Upper lobe of right lung (tissue), 1 donor: ENCODE measurements around the gene E2F4. TPM values are rescaled to one million over a fixed set of nuclear protein-coding genes. Genes with fewer than 3 reads are reported as not detected.

Source experiments
- ATAC-seq: fragments of 200-7000 bp; cut with Tn5 transposase; one replicate; pipeline ENCODE4 v1.9.1; 2020; ENCODE audit warnings: mild to moderate bottlenecking, moderate library complexity
- DNase-seq: peaks from one replicate; pipeline ENCODE4 v3.0.0-alpha.2; 2020
- H3K27ac ChIP-seq: fragments of 200-600 bp; one replicate; pipeline ENCODE4 v1.8.0; 2022
- H3K27me3 ChIP-seq: fragments of 200-600 bp; one replicate; pipeline ENCODE4 v1.8.0; 2022; ENCODE audit warnings: mild to moderate bottlenecking
- H3K36me3 ChIP-seq: fragments of 200-600 bp; one replicate; pipeline ENCODE4 v1.8.0; 2022
- H3K4me1 ChIP-seq: fragments of 200-600 bp; one replicate; pipeline ENCODE4 v1.8.0; 2022
- H3K4me3 ChIP-seq: fragments of 200-600 bp; one replicate; pipeline ENCODE4 v1.8.0; 2022; ENCODE audit warnings: mild to moderate bottlenecking
- H3K9me3 ChIP-seq: fragments of 200-600 bp; one replicate; pipeline ENCODE4 v1.8.0; 2022
- intact Hi-C: fragments of 100-400 bp; cut with DNase I; formaldehyde crosslinking; loops from one replicate; pipeline ENCODE4 v1.11.0; 2022
- total RNA-seq: library from RNA; stranded (reverse); fragmentation: NEBNext Ultra II Directional; extraction: Animal tissue kit (Norgen Biotek cat#: 25700); gene quantifications from one replicate; pipeline ENCODE4 v1.2.1, GENCODE V29; 2021
- TF ChIP-seq, protein P1 (sequence below): fragments of 200-600 bp; IDR thresholded peaks from one replicate; pipeline ENCODE4 v1.8.0; 2022; ENCODE audit warnings: antibody characterized with exemption
- donor health status: DM: no; HTN: yes; CAD: no; lungs with severe emphysema.

E2F4 gene
- total RNA-seq, 1 donor from 2014 or later = 68.2 TPM

DNA sequence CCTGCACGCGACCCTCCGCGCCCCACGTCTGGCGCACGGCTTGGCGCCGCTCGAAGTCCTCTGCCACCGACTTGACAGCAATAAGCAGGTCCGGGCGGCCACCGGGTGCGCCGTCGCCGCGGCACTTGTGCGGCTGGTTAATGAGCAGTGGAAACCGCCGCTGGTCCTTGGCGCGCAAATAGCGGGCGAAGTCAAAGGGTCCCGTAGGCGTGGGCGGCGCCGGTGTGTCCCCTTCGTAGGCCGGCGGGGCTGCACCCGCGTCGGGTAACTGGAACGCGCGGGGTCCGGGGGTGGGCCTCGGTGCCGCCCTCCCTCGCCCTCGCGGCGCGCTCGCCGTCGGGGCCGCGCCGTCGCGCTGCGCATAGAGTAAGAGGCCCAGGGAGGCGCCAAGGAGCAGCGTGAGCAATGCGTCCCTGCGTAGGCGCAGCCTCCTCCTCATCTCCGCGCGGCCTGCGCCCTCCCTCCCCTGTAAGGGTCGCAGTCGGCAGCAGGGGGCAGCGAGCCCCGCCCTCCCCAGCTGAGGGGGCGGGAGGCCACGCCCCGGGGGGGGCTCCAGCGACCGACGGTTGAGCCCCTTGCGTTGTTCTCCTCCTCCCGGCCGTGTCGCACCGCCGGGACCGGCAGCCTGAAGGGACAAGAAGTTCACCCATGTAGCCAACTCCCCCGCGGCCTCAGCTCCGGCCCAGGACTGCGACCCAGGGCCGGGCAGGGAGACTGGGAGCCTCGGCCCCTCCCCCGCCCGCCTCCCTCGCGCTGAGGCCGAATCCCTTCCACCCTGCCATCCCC is 41.7 kb upstream of the E2F4 start:
- peak; percentile 70 for ATAC-seq
- intact Hi-C loops = loop anchor here (10.0 kb wide), 1 partner anchor 175 kb away; no protein-coding TSS in a partner anchor
- no peaks in the 10 kb centered on the region for H3K9me3 ChIP-seq
- DNase-seq = peak; percentile 82
- peaks cover 33% of the 10 kb centered on the region for H3K36me3 ChIP-seq
- peaks cover 7% of the 10 kb centered on the region for H3K4me1 ChIP-seq
- H3K4me3 ChIP-seq = peak overlapping the region; percentile 75
- peak overlapping the region; percentile 83 for H3K27ac ChIP-seq
- TF ChIP-seq, protein P1, sequence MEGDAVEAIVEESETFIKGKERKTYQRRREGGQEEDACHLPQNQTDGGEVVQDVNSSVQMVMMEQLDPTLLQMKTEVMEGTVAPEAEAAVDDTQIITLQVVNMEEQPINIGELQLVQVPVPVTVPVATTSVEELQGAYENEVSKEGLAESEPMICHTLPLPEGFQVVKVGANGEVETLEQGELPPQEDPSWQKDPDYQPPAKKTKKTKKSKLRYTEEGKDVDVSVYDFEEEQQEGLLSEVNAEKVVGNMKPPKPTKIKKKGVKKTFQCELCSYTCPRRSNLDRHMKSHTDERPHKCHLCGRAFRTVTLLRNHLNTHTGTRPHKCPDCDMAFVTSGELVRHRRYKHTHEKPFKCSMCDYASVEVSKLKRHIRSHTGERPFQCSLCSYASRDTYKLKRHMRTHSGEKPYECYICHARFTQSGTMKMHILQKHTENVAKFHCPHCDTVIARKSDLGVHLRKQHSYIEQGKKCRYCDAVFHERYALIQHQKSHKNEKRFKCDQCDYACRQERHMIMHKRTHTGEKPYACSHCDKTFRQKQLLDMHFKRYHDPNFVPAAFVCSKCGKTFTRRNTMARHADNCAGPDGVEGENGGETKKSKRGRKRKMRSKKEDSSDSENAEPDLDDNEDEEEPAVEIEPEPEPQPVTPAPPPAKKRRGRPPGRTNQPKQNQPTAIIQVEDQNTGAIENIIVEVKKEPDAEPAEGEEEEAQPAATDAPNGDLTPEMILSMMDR = peak; percentile 5
- no peaks in the 10 kb centered on the region for H3K27me3 ChIP-seq

DNA sequence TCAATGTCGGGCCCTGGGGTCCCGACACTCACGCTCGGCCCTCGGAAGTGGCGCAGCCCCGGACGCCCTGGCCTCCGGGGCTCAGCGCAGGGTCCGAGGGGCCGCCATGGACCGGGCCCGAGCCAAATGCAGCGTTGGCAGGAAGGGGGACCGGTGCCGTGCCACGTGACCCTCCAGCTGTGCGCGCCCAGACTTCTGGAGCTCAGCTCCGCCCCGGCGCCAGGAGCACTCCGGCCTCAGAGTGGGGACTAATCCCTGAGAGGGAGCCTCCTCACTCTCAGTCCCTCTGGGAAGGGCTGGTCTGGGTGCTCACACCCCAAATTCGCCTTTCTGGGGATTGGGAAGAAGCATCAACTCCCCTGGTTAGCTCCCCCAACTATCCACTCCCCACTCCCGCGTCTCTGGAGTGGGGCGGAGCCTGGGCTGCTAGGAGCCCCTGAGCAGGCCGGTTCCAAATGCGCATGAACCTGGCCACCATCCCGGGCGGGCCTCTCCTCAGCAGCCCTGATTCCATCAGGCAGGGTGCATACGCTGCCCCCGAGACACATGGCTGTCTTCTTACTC is 41.0 kb upstream of the E2F4 start, which contains the start of gene B3GNT9:
B3GNT9 (minus strand) TSS at position 166 of the 564 bp plus-strand sequence. CDS start 513 bp downstream, outside the sequence.
- DNase-seq (peak; percentile 91), ATAC-seq (peak; percentile 76)
- Histone ChIP-seq H3K36me3 (peaks cover 26% of the 10 kb centered on the region), H3K27me3 (no peaks in the 10 kb centered on the region), H3K4me3 (peak within 1 kb of the TSS; percentile 75), H3K9me3 (no peaks in the 10 kb centered on the region), H3K27ac (peak within 1 kb of the TSS; percentile 83), H3K4me1 (peaks cover 12% of the 10 kb centered on the region)
- TF ChIP-seq, protein P1 = no peak
- intact Hi-C loops = loop anchor here (10.0 kb wide), 1 partner anchor 176 kb away; no protein-coding TSS in a partner anchor

DNA sequence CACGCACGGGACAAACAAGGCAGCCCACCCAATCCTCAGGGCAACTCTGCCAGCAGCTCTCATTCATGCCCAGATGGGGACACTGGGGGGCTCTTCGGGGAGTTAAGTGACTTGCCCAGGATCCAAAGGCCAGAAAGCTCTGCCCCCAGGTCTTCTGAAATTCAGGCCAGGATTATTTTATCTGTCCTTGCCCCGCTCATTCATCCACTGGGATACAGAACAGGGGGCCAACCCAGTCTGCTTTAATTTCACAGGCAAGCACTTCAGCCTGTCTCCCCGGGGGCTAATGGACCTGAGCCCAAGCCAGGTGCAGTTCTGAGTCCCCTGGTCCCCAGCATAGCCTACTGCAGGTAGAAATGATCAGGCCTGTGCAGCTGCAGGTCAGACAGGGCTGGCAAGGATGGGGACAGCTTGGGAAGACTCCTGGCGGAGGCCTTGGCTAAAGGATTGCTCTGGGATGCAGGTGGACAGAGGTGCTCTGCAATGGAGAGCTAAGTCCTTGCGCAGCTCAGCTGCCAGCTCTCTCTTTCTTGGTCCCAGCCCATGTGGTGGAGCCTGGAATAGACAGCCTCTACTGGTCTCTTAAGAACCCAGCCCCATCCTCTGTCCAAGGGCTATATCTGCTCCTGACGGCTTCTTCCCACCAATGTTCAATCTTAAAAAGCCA is 40.4 kb upstream of the E2F4 start:
- no peaks in the 10 kb centered on the region for H3K9me3 ChIP-seq
- no peaks in the 10 kb centered on the region for H3K27me3 ChIP-seq
- DNase-seq (no peak), ATAC-seq (no peak)
- peak overlapping the region; percentile 83 for H3K27ac ChIP-seq
- H3K36me3 ChIP-seq = peaks cover 19% of the 10 kb centered on the region
- H3K4me3 ChIP-seq = peak overlapping the region; percentile 75
- intact Hi-C loops = loop anchor here (10.0 kb wide), 1 partner anchor 177 kb away; no protein-coding TSS in a partner anchor
- H3K4me1 ChIP-seq = peaks cover 12% of the 10 kb centered on the region
- TF ChIP-seq, protein P1 = no peak

DNA sequence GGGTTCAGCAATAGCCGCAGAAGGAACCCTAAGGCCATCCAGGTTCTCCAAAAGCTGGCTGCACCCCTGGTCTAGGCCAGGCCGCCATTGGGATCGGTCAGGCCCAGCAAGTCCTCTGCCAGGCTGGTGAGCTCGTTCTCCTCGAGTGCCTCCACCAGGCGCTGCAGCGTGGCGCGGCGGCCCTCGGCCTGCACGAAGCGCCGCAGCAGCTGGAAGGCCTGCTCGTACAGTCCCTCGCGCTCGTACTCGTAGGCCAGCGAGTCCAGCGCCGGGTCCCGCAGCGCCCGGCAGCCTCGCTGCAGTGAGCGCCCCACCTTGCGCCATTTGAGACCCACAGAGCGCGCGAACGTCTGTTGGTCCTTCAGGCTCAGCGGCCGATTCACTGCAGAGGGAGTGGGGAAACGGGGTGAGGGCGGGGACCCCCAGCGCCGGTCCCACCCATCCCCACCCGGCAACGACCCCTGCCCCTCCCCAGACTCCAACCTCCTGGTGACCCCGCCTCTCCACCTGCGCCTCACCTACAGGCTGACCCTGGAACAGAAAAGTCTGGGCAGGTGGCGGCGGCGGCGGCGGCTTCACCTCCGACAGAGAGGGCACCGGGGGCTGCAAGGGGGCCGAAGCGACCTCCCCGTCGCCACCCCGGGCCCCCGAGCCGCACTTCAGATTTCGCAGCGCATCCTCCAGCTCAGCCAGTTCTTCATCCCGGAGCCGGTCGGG is 37.2 kb upstream of the E2F4 start:
- no peaks in the 10 kb centered on the region for H3K9me3 ChIP-seq
- no peak overlapping the region for H3K27ac ChIP-seq
- ATAC-seq (no peak), DNase-seq (no peak)
- H3K4me3 ChIP-seq = peak overlapping the region; percentile 8
- TF ChIP-seq, protein P1 = no peak
- no peaks in the 10 kb centered on the region for H3K36me3 ChIP-seq
- peaks cover 12% of the 10 kb centered on the region for H3K4me1 ChIP-seq
- no peaks in the 10 kb centered on the region for H3K27me3 ChIP-seq
- intact Hi-C loops = loop anchor here (10.0 kb wide), 1 partner anchor 180 kb away; no protein-coding TSS in a partner anchor
